ENCODE measurements around the gene ITM2C. TPM values are rescaled to one million over a fixed set of nuclear protein-coding genes. Genes with fewer than 3 reads are reported as not detected.

The ITM2C gene
- polyA plus RNA-seq, 4 donors = 848 to 1,175 (median 938) TPM

DNA sequence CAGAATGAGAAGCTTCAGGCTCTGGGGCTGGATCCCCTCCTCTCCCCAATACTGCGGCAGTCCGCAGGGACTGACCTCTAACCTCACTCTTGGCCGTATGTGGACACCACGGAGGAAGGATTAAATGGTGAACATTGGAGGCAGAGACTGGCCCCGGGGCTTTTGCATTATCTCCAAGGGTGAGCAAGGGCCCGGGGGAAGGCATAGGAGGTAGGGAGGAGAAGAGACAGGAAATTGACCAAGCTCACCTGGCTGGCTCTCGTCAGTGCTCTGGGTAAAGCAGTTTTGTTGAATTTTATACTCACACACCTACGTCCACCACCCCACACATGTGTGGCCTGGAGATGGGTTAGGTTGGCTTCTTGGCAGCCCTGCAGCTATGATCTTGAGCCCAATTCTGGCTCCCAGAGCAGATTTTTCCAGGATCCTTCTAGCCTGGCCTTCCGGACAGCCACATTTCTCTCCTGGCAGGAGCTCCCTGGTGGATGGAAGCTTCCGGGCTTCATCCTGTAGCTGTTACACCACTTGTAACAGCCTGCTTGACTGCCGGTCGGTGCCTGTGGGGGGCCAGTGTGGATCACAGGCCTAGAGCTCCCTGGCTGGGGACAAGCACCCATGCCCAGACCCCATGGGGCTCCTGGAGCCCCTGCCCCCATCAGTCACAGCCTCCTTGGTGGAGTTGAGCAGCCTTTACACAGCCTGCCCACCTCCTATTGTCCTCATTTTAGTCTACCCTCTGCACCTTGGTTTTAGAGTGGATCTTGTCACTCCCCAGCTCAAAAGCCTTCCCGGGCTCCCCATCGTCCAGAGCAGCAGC is 7.6 kb downstream of the ITM2C start:
- DNase-seq (ENCODE audit: low read depth in 4 of 4, low spot score in 2 of 4) = no peak

DNA sequence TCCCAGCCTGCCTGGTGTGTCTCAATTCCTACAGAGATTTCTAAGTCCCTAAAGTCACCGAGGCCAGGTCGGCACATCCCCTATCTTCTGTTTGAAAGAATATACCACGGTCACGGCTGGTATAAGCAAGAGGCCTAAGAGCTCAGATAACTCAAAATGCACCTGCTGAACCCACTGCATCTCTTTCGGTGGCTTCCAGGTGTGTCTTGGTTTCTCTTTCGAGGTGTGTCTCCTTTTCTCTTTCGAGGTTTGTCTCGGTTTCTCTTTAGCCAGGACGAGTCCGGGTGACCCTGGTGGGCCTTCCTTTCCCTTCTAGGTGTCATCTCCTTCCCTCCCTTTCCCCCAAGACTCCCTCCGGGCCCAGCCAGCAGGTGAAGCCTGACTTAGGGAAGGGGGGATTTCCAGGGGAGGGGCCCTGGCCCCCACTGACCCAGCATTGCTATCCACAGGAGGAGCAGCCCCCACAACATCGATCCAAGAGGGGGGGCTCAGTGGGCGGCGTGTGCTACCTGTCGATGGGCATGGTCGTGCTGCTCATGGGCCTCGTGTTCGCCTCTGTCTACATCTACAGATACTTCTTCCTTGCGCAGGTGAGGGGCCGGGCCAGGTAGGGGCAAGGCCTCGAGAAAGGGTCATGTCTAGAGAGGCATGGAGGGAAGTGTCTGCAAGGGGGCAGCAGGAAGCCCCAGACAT is 8.4 kb downstream of the ITM2C start:
- no peak for DNase-seq (ENCODE audit: low read depth in 4 of 4, low spot score in 2 of 4)

DNA sequence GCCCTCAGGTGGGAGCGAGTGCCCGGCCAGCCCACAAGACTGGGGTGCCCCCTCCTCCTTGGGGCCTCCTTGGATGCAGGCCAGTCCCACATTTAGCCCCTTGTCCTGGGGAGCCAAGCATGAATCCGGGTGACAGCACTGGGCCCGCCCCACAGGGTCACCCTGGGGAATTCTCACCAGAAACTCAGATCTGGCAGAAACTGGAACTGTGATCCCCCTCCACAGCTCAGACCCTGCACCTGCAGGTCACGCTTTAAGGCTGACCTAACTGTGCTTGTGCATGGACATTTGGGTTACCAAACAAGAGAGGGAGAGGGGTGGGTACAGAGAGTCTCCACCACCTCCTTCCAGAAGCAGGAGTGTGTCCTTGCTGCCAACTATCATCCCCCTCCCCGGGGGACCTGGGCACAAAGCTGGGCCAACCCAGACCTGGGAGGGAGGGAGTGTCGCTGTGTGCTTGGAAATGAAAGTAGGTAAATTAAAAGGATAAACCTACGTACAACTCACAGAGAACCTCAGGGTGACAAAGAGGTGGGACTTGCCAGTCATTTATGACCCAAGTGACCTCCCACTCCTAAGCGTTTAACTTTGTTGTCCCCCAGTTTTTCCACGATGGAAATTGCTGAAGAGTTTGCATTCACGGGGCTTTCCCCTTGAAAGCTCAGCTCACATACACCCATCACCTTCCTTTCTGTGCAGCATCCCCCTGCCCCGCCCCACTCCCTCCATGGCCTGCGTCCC is 9.1 kb downstream of the ITM2C start:
- no peak for DNase-seq (ENCODE audit: low read depth in 4 of 4, low spot score in 2 of 4)

DNA sequence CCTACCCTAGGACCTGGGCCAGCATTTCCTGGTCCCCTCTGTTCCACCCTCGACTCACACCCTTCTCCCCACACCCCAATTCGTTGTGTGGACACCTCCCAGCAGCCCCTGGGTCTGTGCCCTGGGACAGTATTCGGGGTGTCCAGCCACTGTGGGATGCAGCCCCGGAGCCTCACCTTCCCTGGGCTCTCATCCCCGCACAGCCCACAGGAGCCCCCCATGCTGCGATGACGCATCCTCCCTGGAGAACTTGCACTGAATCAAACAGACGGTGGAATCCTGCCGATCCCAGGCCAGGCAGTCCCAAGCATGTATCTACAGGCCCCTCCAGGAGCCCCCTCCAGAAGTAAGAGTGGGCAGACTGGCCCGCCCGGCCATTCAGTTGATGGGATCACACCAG is 9.7 kb downstream of the ITM2C start:
- no peak for DNase-seq (ENCODE audit: low read depth in 4 of 4, low spot score in 2 of 4)

DNA sequence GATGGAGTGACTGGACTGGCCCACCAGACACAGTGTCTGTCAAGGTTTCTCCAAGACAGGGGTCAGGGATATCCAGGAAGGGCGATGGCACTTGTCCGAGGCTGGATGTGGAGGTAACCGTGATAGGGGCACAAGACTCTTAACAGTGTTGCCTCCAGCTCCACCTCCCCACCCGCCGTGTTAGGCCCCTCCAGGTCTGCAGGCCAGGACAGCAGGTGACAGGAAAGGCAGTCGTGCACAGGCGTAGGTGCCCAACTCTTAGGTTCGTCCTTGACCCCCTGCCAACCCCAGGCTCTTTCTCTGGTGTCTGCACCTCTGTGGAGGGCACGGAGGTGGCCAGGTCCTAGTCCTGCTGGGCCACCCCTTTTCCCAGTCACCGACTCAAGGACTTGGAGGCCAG is 10.1 kb downstream of the ITM2C start:
- DNase-seq (ENCODE audit: low read depth in 4 of 4, low spot score in 2 of 4) = no peak

DNA sequence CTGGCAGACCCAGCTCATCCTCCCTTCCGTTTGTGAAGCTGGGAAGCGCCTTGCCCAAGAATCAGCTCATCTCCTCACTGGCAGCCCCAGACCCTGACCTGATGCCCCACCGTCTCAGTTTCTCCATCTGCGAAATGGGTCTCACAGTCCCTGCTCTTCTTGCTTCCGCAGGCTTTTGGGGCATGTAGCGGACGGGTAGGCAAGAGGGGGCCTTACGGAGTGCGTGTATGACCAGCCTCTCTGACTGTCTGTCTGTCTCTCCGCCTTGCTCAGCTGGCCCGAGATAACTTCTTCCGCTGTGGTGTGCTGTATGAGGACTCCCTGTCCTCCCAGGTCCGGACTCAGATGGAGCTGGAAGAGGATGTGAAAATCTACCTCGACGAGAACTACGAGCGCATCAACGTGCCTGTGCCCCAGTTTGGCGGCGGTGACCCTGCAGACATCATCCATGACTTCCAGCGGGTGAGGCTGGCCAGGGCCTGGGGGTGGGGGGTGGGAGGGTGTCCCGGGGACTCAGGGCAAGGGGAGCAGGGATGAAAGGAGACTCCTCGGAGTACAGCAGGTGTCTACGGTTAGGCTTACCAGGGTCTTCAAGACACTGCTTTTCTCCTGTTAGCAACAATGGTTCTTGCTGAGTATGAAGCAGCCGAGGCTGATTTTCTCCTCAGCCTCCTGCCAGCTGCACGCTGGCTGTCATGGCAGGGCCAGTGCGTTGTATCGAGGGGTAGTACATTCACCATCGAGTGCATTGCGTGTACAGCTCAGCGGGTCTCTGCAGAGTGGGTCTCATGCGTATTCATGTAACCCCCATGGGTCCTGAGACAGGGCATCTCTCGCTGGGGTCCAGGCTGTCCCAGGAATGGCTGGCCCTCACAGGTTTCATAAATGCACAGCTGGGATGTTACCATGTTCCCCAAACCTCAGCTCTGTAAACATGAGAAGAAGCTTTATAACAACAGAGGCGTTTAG is 10.9 kb downstream of the ITM2C start:
- no peak for DNase-seq (ENCODE audit: low read depth in 4 of 4, low spot score in 2 of 4)

DNA sequence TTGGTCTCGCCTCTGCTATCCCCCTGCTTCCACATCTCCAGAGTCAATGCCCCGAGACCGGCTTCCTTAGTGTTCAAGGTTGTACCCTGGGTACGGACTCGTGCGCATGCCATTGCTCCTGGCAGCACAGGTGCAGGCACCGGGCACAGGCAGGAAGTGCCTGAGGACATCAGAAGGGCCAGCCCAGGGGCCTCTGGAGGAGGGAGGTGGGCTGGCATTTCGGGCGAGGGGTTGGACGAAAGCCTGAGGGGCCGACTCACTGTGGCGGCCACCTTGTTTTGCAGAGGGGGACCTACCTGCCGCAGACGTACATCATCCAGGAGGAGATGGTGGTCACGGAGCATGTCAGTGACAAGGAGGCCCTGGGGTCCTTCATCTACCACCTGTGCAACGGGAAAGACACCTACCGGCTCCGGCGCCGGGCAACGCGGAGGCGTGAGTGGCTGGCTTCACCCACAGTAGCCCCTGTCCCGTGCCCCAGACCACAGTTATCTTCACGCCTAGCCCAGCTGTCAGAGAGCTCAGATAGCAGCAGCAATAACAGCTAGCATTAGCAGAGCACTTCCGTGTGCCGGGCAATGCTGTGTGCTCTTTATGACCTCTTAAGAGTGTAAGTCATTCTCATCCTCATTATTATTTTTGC is 12.5 kb downstream of the ITM2C start:
- DNase-seq (ENCODE audit: low read depth in 4 of 4, low spot score in 2 of 4) = no peak

DNA sequence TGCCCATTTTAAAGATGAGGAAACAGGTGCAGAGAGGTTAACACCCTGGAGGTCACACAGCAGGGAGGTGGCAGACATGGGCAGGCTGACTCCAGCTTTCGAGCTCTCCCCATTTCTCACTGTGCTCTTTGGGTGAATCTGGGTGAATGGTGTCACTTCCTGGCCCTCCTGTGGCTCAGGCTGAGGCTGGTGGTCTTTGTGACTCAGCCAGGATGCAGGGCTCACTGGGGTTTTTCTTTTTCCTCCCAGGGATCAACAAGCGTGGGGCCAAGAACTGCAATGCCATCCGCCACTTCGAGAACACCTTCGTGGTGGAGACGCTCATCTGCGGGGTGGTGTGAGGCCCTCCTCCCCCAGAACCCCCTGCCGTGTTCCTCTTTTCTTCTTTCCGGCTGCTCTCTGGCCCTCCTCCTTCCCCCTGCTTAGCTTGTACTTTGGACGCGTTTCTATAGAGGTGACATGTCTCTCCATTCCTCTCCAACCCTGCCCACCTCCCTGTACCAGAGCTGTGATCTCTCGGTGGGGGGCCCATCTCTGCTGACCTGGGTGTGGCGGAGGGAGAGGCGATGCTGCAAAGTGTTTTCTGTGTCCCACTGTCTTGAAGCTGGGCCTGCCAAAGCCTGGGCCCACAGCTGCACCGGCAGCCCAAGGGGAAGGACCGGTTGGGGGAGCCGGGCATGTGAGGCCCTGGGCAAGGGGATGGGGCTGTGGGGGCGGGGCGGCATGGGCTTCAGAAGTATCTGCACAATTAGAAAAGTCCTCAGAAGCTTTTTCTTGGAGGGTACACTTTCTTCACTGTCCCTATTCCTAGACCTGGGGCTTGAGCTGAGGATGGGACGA is 13.2 kb downstream of the ITM2C start:
- no peak for DNase-seq (ENCODE audit: low read depth in 4 of 4, low spot score in 2 of 4)

DNA sequence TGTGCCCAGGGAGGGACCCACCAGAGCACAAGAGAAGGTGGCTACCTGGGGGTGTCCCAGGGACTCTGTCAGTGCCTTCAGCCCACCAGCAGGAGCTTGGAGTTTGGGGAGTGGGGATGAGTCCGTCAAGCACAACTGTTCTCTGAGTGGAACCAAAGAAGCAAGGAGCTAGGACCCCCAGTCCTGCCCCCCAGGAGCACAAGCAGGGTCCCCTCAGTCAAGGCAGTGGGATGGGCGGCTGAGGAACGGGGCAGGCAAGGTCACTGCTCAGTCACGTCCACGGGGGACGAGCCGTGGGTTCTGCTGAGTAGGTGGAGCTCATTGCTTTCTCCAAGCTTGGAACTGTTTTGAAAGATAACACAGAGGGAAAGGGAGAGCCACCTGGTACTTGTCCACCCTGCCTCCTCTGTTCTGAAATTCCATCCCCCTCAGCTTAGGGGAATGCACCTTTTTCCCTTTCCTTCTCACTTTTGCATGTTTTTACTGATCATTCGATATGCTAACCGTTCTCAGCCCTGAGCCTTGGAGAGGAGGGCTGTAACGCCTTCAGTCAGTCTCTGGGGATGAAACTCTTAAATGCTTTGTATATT is 14.0 kb downstream of the ITM2C start:
- no peak for DNase-seq (ENCODE audit: low read depth in 4 of 4, low spot score in 2 of 4)

DNA sequence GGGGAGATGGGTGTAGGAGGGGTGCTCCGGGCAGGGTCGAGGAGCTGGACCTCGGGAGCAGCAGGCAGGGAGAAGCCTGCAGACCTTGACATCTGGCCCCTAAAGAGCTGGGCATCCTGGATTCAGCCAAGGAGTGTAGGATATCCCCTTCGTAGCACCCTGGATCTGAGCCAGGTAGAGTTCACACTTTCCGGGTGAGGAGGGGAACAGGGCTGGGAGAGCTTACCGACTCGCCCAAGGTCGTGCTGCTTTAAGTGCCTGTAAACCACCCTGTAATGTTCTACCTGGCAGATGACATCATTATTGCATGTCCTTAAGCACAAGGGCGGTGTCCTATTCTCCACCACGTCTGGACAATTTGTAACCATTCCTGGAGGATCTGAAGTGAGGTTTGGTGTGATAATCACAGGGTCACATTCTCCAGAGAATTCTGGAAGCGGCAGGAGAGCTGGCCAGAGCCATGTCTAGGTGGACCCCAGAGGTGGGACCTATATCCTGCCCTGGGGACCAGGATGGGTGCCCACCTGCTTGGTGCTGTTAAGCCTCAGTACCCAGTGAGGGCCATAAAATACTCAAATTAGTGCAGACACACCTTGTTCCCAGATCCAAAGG is 14.6 kb downstream of the ITM2C start:
- DNase-seq (ENCODE audit: low read depth in 4 of 4, low spot score in 2 of 4) = no peak

DNA sequence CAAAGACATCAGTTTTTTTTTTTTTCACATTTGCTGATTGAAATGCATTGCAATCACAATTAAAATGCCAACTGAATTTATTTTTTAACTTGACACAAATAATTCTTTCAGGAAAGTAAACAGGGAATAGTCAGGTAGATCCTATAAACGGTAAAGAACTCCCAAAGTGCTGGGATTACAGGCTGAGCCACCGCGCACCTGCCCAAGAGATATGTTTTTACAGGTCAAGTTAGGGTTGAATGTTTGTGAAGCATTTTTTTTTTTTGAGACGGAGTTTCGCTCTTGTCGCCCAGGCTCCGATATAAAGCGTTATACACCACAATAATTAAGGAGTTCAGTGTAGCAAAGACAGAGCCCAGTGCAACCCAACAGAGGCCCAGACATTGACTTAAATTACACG is 15.1 kb downstream of the ITM2C start:
- no peak for DNase-seq (ENCODE audit: low read depth in 4 of 4, low spot score in 2 of 4)

DNA sequence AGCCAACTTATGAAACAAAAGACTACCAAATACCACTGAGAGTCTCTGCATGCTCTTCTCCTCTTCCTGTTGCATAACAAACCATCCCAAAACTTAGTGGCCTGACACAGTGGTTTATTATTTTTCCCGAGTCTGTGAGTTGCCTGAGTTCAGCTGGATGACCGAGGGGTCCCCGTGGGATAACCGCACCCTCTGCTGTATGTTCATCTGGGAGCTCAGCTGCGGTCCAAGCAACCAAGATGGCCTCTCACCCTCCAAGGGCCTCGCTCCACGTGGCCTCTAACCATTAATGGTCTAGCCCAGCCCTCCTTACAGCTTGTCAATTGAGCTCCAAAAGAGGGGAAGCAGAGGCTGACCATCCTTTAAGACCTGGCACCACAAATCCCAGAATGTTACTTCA is 17.1 kb downstream of the ITM2C start:
- DNase-seq (ENCODE audit: low read depth in 4 of 4, low spot score in 2 of 4) = no peak

DNA sequence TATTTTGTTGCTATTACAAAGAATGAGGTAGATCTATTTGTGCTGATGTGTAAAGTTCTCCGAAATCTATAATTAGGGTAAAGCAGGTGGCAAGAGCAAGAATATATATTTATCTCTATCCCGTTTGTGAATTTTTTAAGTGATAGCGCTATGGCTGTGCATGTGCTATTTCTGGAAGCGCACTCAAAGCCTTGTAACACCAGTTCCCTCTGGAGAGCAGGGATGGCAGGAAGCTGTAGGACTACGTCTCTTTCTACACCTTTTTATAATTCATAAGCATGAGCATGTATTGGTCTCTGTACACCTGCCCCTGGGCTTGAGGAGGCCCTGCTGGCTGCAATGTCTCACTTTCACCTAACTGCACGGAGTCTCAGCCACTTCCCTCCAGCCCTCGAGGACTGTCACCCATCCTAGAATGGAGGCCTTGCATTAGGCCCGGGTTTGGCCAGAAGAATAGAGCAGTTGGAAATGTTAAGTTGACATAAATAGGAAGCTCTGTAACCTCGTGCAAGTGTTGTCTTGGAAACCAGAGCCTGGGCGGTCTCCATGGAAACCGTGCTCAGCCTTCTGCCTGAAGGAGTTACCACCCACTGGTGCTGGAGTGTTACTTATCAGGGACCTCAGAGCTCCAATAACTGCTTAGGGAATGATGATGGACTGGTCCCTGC is 20.9 kb downstream of the ITM2C start:
- no peak for DNase-seq (ENCODE audit: low read depth in 4 of 4, low spot score in 2 of 4)

DNA sequence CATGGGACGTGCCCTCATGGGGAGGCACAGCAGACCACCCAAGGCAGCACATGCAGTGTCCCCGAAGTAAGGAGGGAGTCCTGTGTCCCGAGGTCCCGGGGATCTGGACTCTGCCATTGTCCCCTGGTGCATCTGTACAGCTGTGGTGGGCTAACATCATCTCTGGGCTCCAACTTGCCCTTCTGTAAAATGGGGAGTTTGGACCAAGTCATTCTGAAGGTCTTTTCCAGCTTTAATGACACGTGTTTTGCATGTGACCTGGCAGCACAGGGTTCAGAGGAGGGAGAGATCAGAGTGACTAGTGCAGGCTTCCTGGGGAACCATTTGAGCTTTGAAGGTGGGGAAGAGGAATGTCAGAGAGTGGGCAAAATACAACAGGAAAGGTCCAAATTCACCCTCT is 21.5 kb downstream of the ITM2C start:
- DNase-seq (ENCODE audit: low read depth in 4 of 4, low spot score in 2 of 4) = no peak

DNA sequence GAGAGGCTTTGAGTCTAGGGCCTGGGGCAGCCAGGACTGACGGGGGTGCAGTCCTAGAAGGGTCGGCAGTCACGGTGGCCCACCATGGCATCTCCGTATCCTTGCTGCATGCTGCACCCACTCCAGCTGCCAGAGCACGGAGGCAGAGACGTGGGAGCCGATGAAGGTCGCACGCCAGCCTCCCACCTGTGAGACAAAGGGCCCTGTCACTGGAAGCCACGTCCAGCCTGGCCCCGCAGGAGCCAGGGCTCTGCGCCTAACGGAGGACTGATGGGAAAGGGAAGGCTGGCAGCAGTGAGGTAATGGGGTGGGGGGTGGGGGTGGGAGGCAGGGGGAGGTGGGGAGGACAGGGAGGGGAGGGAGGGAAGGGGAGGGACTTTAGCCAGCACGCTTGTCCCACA is 21.9 kb downstream of the ITM2C start:
- no peak for DNase-seq (ENCODE audit: low read depth in 4 of 4, low spot score in 2 of 4)

DNA sequence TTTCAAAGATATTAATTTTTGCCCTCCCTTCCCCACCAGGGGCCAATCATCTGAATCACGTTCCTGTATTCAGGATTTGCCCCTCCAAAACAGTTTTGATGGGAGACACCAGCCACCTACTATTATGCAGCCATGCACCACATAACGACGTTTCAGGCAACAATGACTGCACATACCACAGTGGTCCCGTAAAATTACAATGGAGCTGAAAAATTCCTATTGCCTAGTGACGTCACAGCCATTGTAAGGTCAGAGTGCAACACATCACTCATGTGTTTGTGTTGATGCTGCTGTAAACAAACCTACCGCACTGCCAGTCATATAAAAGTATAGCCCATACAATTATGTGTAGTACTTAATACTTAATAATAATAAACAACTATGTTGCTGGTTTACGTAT is 22.6 kb downstream of the ITM2C start:
- no peak for DNase-seq (ENCODE audit: low read depth in 4 of 4, low spot score in 2 of 4)

DNA sequence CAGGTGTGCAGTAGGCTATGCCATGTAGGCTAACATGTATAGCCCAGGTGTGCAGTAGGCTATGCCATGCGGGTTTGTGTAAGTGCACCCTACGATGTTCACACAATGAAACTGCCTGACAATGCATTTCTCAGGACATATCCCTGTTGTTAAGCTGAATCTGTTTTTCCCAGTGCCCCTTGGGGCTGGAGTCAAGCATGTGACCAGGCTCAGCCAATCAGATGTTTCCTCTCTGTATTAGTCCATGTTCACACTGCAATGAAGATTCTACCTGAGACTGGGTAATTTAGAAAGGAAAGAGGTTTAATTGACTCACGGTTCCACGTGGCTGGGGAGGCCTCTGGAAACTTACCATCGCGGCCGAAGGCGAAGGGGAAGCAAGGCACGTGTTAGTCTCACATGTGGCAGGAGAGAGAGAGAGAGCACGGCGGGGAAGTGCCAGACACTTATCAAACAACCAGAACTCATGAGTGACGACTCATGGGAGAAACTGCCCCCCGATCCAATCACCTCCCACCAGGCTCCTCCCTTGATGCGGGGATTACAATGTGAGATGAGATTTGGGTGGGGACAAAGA is 24.2 kb downstream of the ITM2C start:
- no peak for DNase-seq (ENCODE audit: low read depth in 4 of 4, low spot score in 2 of 4)
